ENCODE data around the gene MACROD2.

DNA sequence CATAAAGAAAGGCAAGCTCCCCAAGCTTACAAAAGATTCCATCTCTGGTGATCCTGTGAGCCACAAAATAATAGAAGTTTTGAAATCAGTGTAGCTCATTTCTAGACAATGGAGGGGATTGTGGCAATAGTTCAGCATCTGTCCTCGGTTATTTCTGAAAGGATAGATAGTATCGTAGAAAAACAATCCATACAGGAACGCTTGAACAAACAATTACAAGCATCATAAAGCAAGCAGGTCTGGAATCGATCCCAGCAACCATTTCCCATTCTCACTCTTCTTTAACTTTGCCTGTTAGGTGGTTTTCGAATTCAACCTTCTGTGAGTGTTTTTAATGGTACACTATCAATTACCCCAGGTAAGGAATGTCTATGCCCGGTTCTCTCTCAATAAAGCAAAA, 1646.8 kb downstream of the MACROD2 start:
- TF ChIP-seq RARB (CRISPR knock-in tag; IDR thresholded peaks at IDR 0.05) (no peak), ZFP30 (CRISPR knock-in tag; IDR thresholded peaks at IDR 0.05) (no peak), PPARA (CRISPR knock-in tag; IDR thresholded peaks at IDR 0.05; ENCODE audit: borderline replicate concordance) (no peak)
